HepG2 (cell line): ENCODE data around the gene SEL1L2. TPM values are rescaled to one million over a fixed set of nuclear protein-coding genes. Genes with fewer than 3 reads are reported as not detected.

ENCODE experiments used
- ATAC-seq: fragments of 200-7000 bp; cut with Tn5 transposase; 3 replicates; pipeline ENCODE4 v1.9.1; 2020; ENCODE audit warnings: mild to moderate bottlenecking, moderate library complexity
- BruUV-seq: library from RNA; stranded (reverse); fragments of 400-500 nt; replicated peaks from 2 replicates; lab custom pipeline; 2021; lab: Mats Ljungman, UMichigan
- CTCF ChIA-PET: fragments of 300-600 bp; formaldehyde crosslinking; extraction: SDS; loops from one replicate; lab custom pipeline; 2021; ENCODE audit warnings: low total read pairs, inconsistent platforms, low intra/inter-chr PET ratio; lab: Yijun Ruan, JAX
- POLR2A ChIA-PET: fragments of 350-600 bp; sonication (Branson Sonifier 250); formaldehyde crosslinking; loops from one replicate; lab custom pipeline; 2020; ENCODE audit warnings: antibody characterized with exemption, inconsistent platforms; lab: Yijun Ruan, JAX
- DNase-seq: peaks from one replicate; pipeline ENCODE4 v3.0.0-alpha.2; 2015; ENCODE audit warnings: low spot score
- FAIRE-seq: peaks from 3 replicates; lab custom pipeline; 2011; peaks lifted over from hg19 to GRCh38; lab: Jason Lieb, UNC
- H2AFZ ChIP-seq: one replicate; pipeline ENCODE4 v1.6.1; 2011; ENCODE audit warnings: low read length, inconsistent platforms
- H3K27ac ChIP-seq: fragments of 300-600 bp; 3 replicates; pipeline ENCODE4 v1.8.0; 2011; ENCODE audit warnings: mixed run types, mild to moderate bottlenecking, mixed read lengths, low read length, inconsistent platforms; ENCODE audit not compliant: insufficient read depth; ENCODE audit errors: extremely low read length
- H3K27me3 ChIP-seq, 2 experiments: fragments of 200-600 bp in 1 of 2; 2 replicates in 1 of 2; 3 replicates in 1 of 2; pipeline versions ENCODE4 v1.6.0 to v1.8.0; 2011; ENCODE audit warnings: low read length in 2 of 2, mild to moderate bottlenecking in 2 of 2, moderate library complexity in 2 of 2, inconsistent platforms in 1 of 2; ENCODE audit not compliant: insufficient read depth in 2 of 2, control insufficient read depth in 1 of 2
- H3K36me3 ChIP-seq, 2 experiments: fragments of 200-600 bp in 1 of 2; replicated peaks in 1 of 2; 2 replicates in 1 of 2; 3 replicates in 1 of 2; pipeline versions ENCODE4 v1.5.1 to v1.8.0; 2011; ENCODE audit warnings: low read length in 2 of 2, inconsistent platforms in 1 of 2; ENCODE audit not compliant: insufficient read depth in 2 of 2, control insufficient read depth in 1 of 2
- H3K4me1 ChIP-seq: 2 replicates; pipeline ENCODE4 v1.5.1; 2012; ENCODE audit warnings: low read length, inconsistent platforms; ENCODE audit not compliant: insufficient read depth
- H3K4me2 ChIP-seq: 2 replicates; pipeline ENCODE4 v1.6.0; 2011; ENCODE audit warnings: low read depth, low read length, inconsistent platforms
- H3K4me3 ChIP-seq, 3 experiments: fragments of 200-600 bp in 1 of 3; sonication (generic), shearing (Covaris generic) in 1 of 3; replicated peaks in 1 of 3; 2 replicates each; pipeline ENCODE4 v1.5.1; 2011 to 2016; ENCODE audit warnings: low read length in 3 of 3, inconsistent platforms in 2 of 3, low read depth in 2 of 3, mild to moderate bottlenecking in 2 of 3, control low read depth in 1 of 3, mixed read lengths in 1 of 3; ENCODE audit not compliant: insufficient read depth in 1 of 3
- H3K79me2 ChIP-seq: one replicate; pipeline ENCODE4 v1.6.1; 2011; ENCODE audit warnings: low read length, inconsistent platforms; ENCODE audit not compliant: insufficient read depth
- H3K9ac ChIP-seq: 2 replicates; pipeline ENCODE4 v1.6.0; 2011; ENCODE audit warnings: mild to moderate bottlenecking, low read depth, low read length, inconsistent platforms; ENCODE audit not compliant: insufficient read depth
- H3K9me3 ChIP-seq: 2 replicates; pipeline ENCODE4 v1.5.1; 2012; ENCODE audit warnings: mild to moderate bottlenecking, low read length
- H4K20me1 ChIP-seq: 2 replicates; pipeline ENCODE4 v1.6.0; 2011; ENCODE audit warnings: inconsistent platforms, mild to moderate bottlenecking, low read length, moderate library complexity; ENCODE audit not compliant: insufficient read depth
- ATAD3A ChIP-seq: sonication (generic); formaldehyde crosslinking; IDR thresholded peaks from 2 replicates; pipeline ENCODE4 v1.4.0; 2020; ENCODE audit warnings: missing genetic modification reagents
- ETS1 ChIP-seq: sonication (generic); formaldehyde crosslinking; IDR thresholded peaks from 2 replicates; pipeline ENCODE4 v1.4.0; 2020; ENCODE audit warnings: missing genetic modification reagents
- IKZF1 ChIP-seq: fragments of 450-650 bp; IDR thresholded peaks from 2 replicates; pipeline ENCODE4 v1.7.1; 2016
- JUNB ChIP-seq: sonication (generic); formaldehyde crosslinking; IDR thresholded peaks from 2 replicates; pipeline ENCODE4 v1.8.0; 2022; ENCODE audit warnings: missing genetic modification reagents, mild to moderate bottlenecking, borderline replicate concordance
- MIXL1 ChIP-seq: IDR thresholded peaks from 2 replicates; pipeline ENCODE4 v1.6.1; 2016
- NBN ChIP-seq: fragments of 450-650 bp; conservative IDR thresholded peaks from 2 replicates; pipeline ENCODE4 v1.6.1; 2017
- PLRG1 ChIP-seq: fragments of 450-650 bp; conservative IDR thresholded peaks from 2 replicates; pipeline ENCODE4 v1.6.1; 2016
- POLR2G ChIP-seq: fragments of 200-400 bp; formaldehyde crosslinking; IDR thresholded peaks from 2 replicates; pipeline ENCODE4 v1.6.1; 2018; ENCODE audit warnings: mild to moderate bottlenecking, low read depth, low read length, moderate library complexity
- SMC3 ChIP-seq: IDR thresholded peaks from 2 replicates; pipeline ENCODE4 v1.6.1; 2011; ENCODE audit warnings: low read length, improper control_type of control experiment
- TSC22D2 ChIP-seq: sonication (generic); formaldehyde crosslinking; IDR thresholded peaks from 2 replicates; pipeline ENCODE4 v1.5.1; 2020; ENCODE audit warnings: missing genetic modification reagents, mild to moderate bottlenecking, borderline replicate concordance
- ZNF670 ChIP-seq: sonication (generic); formaldehyde crosslinking; IDR thresholded peaks from 2 replicates; pipeline ENCODE4 v1.8.0; 2022; ENCODE audit warnings: mild to moderate bottlenecking, missing genetic modification reagents, borderline replicate concordance
- ZNF800 ChIP-seq: sonication (generic); formaldehyde crosslinking; IDR thresholded peaks from 2 replicates; pipeline ENCODE4 v1.4.0; 2020; ENCODE audit warnings: missing genetic modification reagents
- in situ Hi-C: cut with HindIII; loops from 2 replicates; pipeline ENCODE4 v1.10.0; 2017; ENCODE audit warnings: low pct_unique_long_range_greater_than_20kb; ENCODE audit not compliant: extremely low pct_ligation_motif_present
- intact Hi-C: fragments of 100-400 bp; cut with micrococcal nuclease; formaldehyde crosslinking; loops from one replicate; pipeline ENCODE4 v1.10.0; 2022; ENCODE audit not compliant: unreplicated experiment
- polyA plus RNA-seq, 8 experiments: library from polyadenylated mRNA; depleted of rRNA in 3 of 8; stranded (reverse) in 7 of 8; unstranded in 1 of 8; fragments of >200 nt; fragmentation: Illumina TruSeq in 4 of 8; extraction: Trizol in 4 of 8; gene quantifications; 2 replicates each; pipeline versions ENCODE4 v1.2.1 to v1.2.3, GENCODE V29; 2011 to 2016; ENCODE audit warnings: low read depth in 4 of 8, missing spikeins in 1 of 8, mixed read lengths in 1 of 8; ENCODE audit not compliant: insufficient read depth in 1 of 8
- total RNA-seq, 5 experiments: library from RNA; depleted of rRNA; stranded (reverse); fragments of >200 nt; fragmentation: Illumina TruSeq; extraction: Trizol; gene quantifications; 2 replicates each; pipeline ENCODE4 v1.2.3, GENCODE V29; 2016; ENCODE audit warnings: low read depth in 1 of 5

The SEL1L2 gene
- total and polyA plus RNA-seq, 2 of the 13 experiments (the other 11 are each of a cell fraction or from before 2014, with no cell fraction given): not detected

GRCh38 chr20:13819885-13820645, 170.3 kb downstream of the SEL1L2 start (continued):
- 0 out of 2 replicates have a peak, but pooled peaks have one; percentile 23 for TF ChIP-seq ZNF670 (CRISPR knock-in tag)
- no peak for TF ChIP-seq IKZF1
- TF ChIP-seq SMC3: peak; percentile 46
- TF ChIP-seq ZNF800 (CRISPR knock-in tag): peak; percentile 46; the same call in 1 of the 2 replicates
- TF ChIP-seq ETS1 (CRISPR knock-in tag): 0 out of 2 replicates have a peak, but pooled peaks have one; percentile 42
- TF ChIP-seq POLR2G: peak; percentile 52; the same call in 1 of the 2 replicates

GRCh38 chr20:13817342-13817741, 173.1 kb downstream of the SEL1L2 start:
- ChIA-PET POLR2A (interaction anchor here (0.9 kb wide), 1 partner anchor 33 kb away, joined by 3 read pairs; the partner anchor contains the start of genes ESF1 and NDUFAF5), CTCF (no interaction called here)
- intact Hi-C loops: no loop called here
- peaks cover 23 to 60% of the 10 kb centered on the region in 2 experiments for H3K36me3 ChIP-seq
- H2AFZ ChIP-seq: no peak overlapping the region
- FAIRE-seq (no peak), DNase-seq (no peak), ATAC-seq (no peak)
- no peak overlapping the region for H3K4me3 ChIP-seq
- in situ Hi-C loops: no loop called here
- H3K4me2 ChIP-seq: no peak overlapping the region
- H3K27ac ChIP-seq: no peak overlapping the region
- TF ChIP-seq PLRG1 (no peak), JUNB (CRISPR knock-in tag) (no peak), TSC22D2 (CRISPR knock-in tag) (no peak), NBN (no peak), ATAD3A (no peak), MIXL1 (CRISPR knock-in tag) (no peak)
- H4K20me1 ChIP-seq: no peaks in the 10 kb centered on the region
- H3K79me2 ChIP-seq: no peaks in the 10 kb centered on the region
- BruUV-seq: no TSS peak
- peaks cover 15% of the 10 kb centered on the region for H3K4me1 ChIP-seq
- no peak overlapping the region for H3K9ac ChIP-seq
- H3K9me3 ChIP-seq: no peaks in the 10 kb centered on the region
- H3K27me3 ChIP-seq: no peaks in the 10 kb centered on the region
